Vagina (tissue), 2 donors: Measurements from ENCODE around the gene CDKN1A. TPM values are rescaled to one million over a fixed set of nuclear protein-coding genes. Genes with fewer than 3 reads are reported as not detected.

Source experiments
- DNase-seq, 2 donors: peaks; one replicate each; pipeline ENCODE4 v3.0.0-alpha.2; 2017; ENCODE audit errors: extremely low spot score in 2 of 2
- H3K27ac ChIP-seq: fragments of 200-600 bp; sonication (generic); one replicate; pipeline ENCODE4 v1.5.1; 2019
- H3K27me3 ChIP-seq: fragments of 200-600 bp; sonication (generic); one replicate; pipeline ENCODE4 v1.5.1; 2019
- H3K36me3 ChIP-seq, 2 donors: fragments of 200-600 bp; sonication (generic); one replicate each; pipeline ENCODE4 v1.5.1; 2017 to 2019
- H3K4me1 ChIP-seq: fragments of 200-600 bp; sonication (generic); one replicate; pipeline ENCODE4 v1.5.1; 2019
- H3K4me3 ChIP-seq, 2 donors: fragments of 200-600 bp; sonication (generic); 1 replicate in 1 of 2; 2 replicates in 1 of 2; pipeline ENCODE4 v1.5.1; 2016 to 2019
- H3K9me3 ChIP-seq: fragments of 200-600 bp; sonication (generic); one replicate; pipeline ENCODE4 v1.5.1; 2019
- POLR2A ChIP-seq, 2 donors: fragments of 450-650 bp; IDR thresholded peaks; one replicate each; pipeline ENCODE4 v1.6.1; 2017; ENCODE audit warnings: antibody characterized with exemption in 2 of 2, mild to moderate bottlenecking in 2 of 2, moderate library complexity in 2 of 2
- POLR2AphosphoS5 ChIP-seq, 2 donors: sonication (generic); formaldehyde crosslinking; IDR thresholded peaks; one replicate each; pipeline ENCODE4 v1.9.0; 2017; ENCODE audit warnings: antibody characterized with exemption in 2 of 2, mild to moderate bottlenecking in 2 of 2, low read depth in 1 of 2; ENCODE audit not compliant: insufficient read depth in 1 of 2
- intact Hi-C: fragments of 100-400 bp; cut with DNase I; formaldehyde crosslinking; loops from one replicate; pipeline ENCODE4 v1.15.1; 2023
- total RNA-seq: library from RNA; depleted of rRNA; stranded (reverse); fragments of >200 nt; gene quantifications from one replicate; pipeline ENCODE4 v1.2.3, GENCODE V29; 2016
- TF ChIP-seq, protein P1 (sequence below), 3 experiments: fragments of 450-650 bp in 2 of 3; fragments of 200-600 bp in 1 of 3; sonication (generic) in 1 of 3; IDR thresholded peaks; one replicate each; pipeline ENCODE4 v1.5.1; 2017 to 2019; ENCODE audit warnings: antibody characterized with exemption in 3 of 3, mild to moderate bottlenecking in 2 of 3, moderate library complexity in 2 of 3

Gene CDKN1A
- total RNA-seq, 1 donor from 2014 or later, result 169 TPM

DNA sequence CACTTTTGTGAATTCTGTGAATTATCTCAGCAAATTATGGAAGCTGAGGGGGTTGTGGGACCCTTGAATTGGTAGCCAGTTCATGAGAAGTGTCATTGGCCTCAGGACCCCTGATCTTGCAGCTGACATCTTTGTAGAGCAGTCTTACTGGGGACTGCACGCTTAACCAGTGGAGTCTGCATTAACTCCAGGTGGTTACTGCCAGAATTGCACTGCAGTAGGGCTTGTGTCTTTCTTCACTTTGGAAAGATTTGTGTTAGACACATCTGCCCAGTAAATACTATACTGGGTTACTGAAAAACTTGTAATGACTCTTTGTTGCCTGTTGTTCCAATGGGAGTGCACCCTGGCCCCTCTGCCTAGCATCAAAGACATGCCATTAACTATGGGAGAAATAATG lies 21.2 kb upstream of the CDKN1A start:
- Histone ChIP-seq H3K9me3 (no peaks in the 10 kb centered on the region), H3K27me3 (no peaks in the 10 kb centered on the region), H3K4me1 (peaks cover 27% of the 10 kb centered on the region), H3K4me3 (no peak overlapping the region), H3K36me3 (no peaks in the 10 kb centered on the region), H3K27ac (no peak overlapping the region)
- TF ChIP-seq POLR2AphosphoS5 (IDR thresholded peaks at IDR 0.05; ENCODE audit: insufficient read depth in 1 of 2, low read depth in 1 of 2) (no peak), POLR2A (IDR thresholded peaks at IDR 0.05) (no peak)
- TF ChIP-seq, protein P1, sequence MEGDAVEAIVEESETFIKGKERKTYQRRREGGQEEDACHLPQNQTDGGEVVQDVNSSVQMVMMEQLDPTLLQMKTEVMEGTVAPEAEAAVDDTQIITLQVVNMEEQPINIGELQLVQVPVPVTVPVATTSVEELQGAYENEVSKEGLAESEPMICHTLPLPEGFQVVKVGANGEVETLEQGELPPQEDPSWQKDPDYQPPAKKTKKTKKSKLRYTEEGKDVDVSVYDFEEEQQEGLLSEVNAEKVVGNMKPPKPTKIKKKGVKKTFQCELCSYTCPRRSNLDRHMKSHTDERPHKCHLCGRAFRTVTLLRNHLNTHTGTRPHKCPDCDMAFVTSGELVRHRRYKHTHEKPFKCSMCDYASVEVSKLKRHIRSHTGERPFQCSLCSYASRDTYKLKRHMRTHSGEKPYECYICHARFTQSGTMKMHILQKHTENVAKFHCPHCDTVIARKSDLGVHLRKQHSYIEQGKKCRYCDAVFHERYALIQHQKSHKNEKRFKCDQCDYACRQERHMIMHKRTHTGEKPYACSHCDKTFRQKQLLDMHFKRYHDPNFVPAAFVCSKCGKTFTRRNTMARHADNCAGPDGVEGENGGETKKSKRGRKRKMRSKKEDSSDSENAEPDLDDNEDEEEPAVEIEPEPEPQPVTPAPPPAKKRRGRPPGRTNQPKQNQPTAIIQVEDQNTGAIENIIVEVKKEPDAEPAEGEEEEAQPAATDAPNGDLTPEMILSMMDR (IDR thresholded peaks at IDR 0.05), result no peak
- no peak for DNase-seq
- intact Hi-C loops, result no loop called here

DNA sequence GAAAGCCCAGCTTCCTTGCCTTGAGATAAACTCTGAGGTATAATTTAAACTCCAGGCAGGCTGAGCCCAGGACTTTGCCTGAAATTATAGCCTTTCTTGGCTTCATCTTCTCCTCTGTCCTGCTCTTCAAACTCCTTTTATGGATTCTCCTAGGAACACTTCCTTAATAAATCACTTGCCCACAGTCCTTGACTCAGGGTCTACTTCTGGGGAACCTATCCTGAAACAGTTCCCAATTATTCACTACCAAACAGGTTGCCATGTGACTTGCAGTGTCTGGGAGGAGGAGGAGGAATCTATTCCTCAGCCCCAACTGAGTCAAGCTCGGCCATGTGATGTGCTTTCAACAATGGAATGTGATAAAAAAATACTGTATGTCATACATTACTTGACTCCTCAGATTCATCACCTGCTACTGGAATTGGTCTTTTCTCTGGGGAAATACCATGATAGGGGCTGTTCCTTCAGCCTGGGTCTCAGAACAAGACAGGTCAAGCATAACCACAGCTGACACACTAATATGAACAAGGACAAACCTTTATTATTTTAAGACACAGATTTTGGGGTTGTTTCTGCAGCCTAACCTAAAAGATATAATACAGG lies 20.5 kb upstream of the CDKN1A start:
- DNase-seq, result no peak
- intact Hi-C loops, result no loop called here
- Histone ChIP-seq H3K27me3 (no peaks in the 10 kb centered on the region), H3K9me3 (no peaks in the 10 kb centered on the region), H3K4me3 (no peak overlapping the region), H3K27ac (no peak overlapping the region), H3K4me1 (peaks cover 27% of the 10 kb centered on the region), H3K36me3 (no peaks in the 10 kb centered on the region)
- no peak for TF ChIP-seq POLR2A (IDR thresholded peaks at IDR 0.05)
- TF ChIP-seq, protein P1 (IDR thresholded peaks at IDR 0.05), result no peak
- peak in 1 of 2 donors; percentile 18 for TF ChIP-seq POLR2AphosphoS5 (IDR thresholded peaks at IDR 0.05; ENCODE audit: insufficient read depth in 1 of 2, low read depth in 1 of 2)

DNA sequence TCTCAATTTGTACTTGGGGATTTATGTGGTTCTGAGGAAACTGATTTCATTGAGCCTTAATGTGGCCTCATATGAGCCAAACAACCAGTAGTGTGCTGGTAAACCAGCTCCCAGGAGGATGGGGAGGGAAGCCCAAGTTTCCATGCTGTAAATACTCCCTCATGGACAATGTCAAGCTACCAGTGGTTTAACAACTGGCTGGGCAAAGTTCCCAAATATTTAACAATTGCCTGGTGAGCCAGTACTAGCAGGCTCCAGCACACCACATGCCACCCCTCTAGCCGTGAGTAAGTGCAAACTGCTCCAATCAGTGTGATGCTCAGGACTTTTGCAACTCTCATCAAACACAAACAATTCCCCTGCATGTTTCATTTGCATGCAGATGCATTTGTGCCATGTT lies 19.2 kb upstream of the CDKN1A start:
- no peak for DNase-seq
- H3K36me3 ChIP-seq, result no peaks in the 10 kb centered on the region
- peaks cover 27% of the 10 kb centered on the region for H3K4me1 ChIP-seq
- no peaks in the 10 kb centered on the region for H3K27me3 ChIP-seq
- no peak overlapping the region for H3K4me3 ChIP-seq
- no peaks in the 10 kb centered on the region for H3K9me3 ChIP-seq
- TF ChIP-seq POLR2A (IDR thresholded peaks at IDR 0.05), result no peak
- peak in 1 of 2 donors; percentile 69 for TF ChIP-seq POLR2AphosphoS5 (IDR thresholded peaks at IDR 0.05; ENCODE audit: insufficient read depth in 1 of 2, low read depth in 1 of 2)
- no peak overlapping the region for H3K27ac ChIP-seq
- intact Hi-C loops, result no loop called here

DNA sequence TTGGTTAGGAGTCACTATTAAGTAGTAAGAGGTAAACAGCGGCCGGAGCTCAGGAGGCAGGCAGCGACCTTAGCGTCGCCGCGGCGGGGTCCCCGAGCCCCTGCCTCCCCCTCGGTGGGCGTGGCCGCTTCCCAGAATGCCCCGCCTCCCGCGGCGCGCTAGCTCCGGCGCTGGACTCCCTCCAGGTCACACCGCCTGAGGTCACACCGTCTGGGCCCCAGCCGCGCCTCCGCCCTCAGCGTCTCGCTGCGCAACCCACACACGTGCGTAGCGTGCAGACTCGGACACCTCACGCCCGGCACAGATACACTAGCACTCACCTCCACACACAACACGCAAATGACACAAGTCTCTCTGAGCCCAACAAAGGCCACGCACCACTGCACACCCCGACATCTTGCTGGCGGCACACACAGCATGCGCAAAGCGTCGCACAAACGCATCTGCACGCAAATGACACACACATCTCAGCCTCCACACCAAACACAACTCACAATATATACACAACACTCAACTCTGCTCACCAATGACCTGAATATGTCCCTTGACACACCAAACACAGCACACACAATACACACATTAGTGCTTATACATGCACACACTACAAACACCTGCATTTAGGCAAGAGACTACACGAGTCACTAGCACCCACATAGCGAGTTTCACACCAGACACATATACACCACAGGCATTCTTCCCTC lies 17.6 kb upstream of the CDKN1A start:
- no peak for DNase-seq

DNA sequence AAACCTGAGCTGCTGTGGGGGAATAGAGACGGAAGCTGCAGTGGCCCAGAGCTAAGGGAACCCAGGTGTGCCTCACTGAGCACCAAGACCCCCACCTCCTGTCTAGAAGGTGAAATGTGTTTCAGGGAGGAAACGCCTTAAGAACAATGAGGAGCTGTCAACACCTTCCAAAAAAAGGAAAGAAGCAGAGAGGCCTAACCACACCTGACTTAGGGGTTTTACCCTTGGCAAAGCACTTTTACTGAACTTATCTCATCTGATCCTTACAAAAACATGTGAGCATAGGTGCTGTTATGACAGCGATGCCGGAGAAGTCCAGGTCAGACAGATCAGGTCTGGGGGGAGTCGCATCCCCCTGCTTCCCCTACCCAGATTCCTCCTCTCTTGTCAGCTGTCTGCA lies 16.1 kb upstream of the CDKN1A start:
- Histone ChIP-seq H3K27me3 (no peaks in the 10 kb centered on the region), H3K4me1 (peaks cover 42% of the 10 kb centered on the region), H3K4me3 (no peak overlapping the region), H3K27ac (no peak overlapping the region), H3K9me3 (no peaks in the 10 kb centered on the region), H3K36me3 (no peaks in the 10 kb centered on the region)
- intact Hi-C loops, result no loop called here
- DNase-seq, result no peak
- TF ChIP-seq POLR2AphosphoS5 (IDR thresholded peaks at IDR 0.05; ENCODE audit: insufficient read depth in 1 of 2, low read depth in 1 of 2), result no peak
- TF ChIP-seq POLR2A (IDR thresholded peaks at IDR 0.05), result no peak
- TF ChIP-seq, protein P1 (IDR thresholded peaks at IDR 0.05), result no peak

More for the DNA sequence above, 17.6 kb upstream of the CDKN1A start:
- Histone ChIP-seq H3K9me3 (no peaks in the 10 kb centered on the region), H3K4me3 (peak overlapping the region; percentile 0 to 7), H3K36me3 (no peaks in the 10 kb centered on the region), H3K27me3 (no peaks in the 10 kb centered on the region), H3K4me1 (peaks cover 28% of the 10 kb centered on the region), H3K27ac (no peak overlapping the region)
- intact Hi-C loops, result no loop called here
- TF ChIP-seq, protein P1 (IDR thresholded peaks at IDR 0.05), result no peak
- TF ChIP-seq POLR2AphosphoS5 (IDR thresholded peaks at IDR 0.05; ENCODE audit: insufficient read depth in 1 of 2, low read depth in 1 of 2), result peak in 1 of 2 donors; percentile 36
